Endothelial cell of umbilical vein (primary cell): ENCODE measurements around the gene CCDC85B. TPM values are rescaled to one million over a fixed set of nuclear protein-coding genes. Genes with fewer than 3 reads are reported as not detected.

Experiments used
- BruUV-seq: library from RNA; stranded (reverse); fragments of 400-500 nt; replicated peaks from 2 replicates; lab custom pipeline; 2021; lab: Mats Ljungman, UMichigan
- CTCF ChIA-PET: fragments of 300-600, 350-600 bp; sonication (Branson Sonifier 250); formaldehyde crosslinking; loops from one replicate; lab custom pipeline; 2021; ENCODE audit warnings: antibody characterized with exemption, inconsistent platforms; lab: Charles Lee
- POLR2A ChIA-PET: fragments of 300-600, 350-600 bp; sonication (Branson Sonifier 250); formaldehyde crosslinking; loops from one replicate; lab custom pipeline; 2021; ENCODE audit warnings: antibody characterized with exemption, inconsistent platforms; lab: Charles Lee
- DNase-seq: peaks from one replicate; pipeline ENCODE4 v3.0.0-alpha.2; 2011; ENCODE audit warnings: low read depth, low spot score
- FAIRE-seq: peaks from 2 replicates; lab custom pipeline; 2011; peaks lifted over from hg19 to GRCh38; lab: Jason Lieb, UNC
- H2AFZ ChIP-seq: 2 replicates; pipeline ENCODE4 v1.6.0; 2012; ENCODE audit warnings: low read depth, low read length, control low read depth, inconsistent platforms
- H3K27ac ChIP-seq: 2 replicates; pipeline ENCODE4 v1.5.1; 2011; ENCODE audit warnings: low read depth, mild to moderate bottlenecking, control low read depth, low read length, moderate library complexity; ENCODE audit not compliant: insufficient read depth
- H3K27me3 ChIP-seq, 2 experiments: 2 replicates each; pipeline versions ENCODE4 v1.6.0 to v1.6.1; 2011; ENCODE audit warnings: low read length in 2 of 2, mixed read lengths in 1 of 2; ENCODE audit not compliant: control insufficient read depth in 2 of 2, insufficient read depth in 2 of 2
- H3K36me3 ChIP-seq, 2 experiments: 2 replicates in 1 of 2; 3 replicates in 1 of 2; pipeline ENCODE4 v1.5.1; 2011; ENCODE audit warnings: low read length in 2 of 2, mild to moderate bottlenecking in 1 of 2, moderate library complexity in 1 of 2; ENCODE audit not compliant: control insufficient read depth in 2 of 2, insufficient read depth in 2 of 2; ENCODE audit errors: extremely low read depth in 1 of 2
- H3K4me1 ChIP-seq: 3 replicates; pipeline ENCODE4 v1.5.1; 2011; ENCODE audit warnings: mild to moderate bottlenecking, low read length; ENCODE audit not compliant: control insufficient read depth, insufficient read depth; ENCODE audit errors: extremely low read depth
- H3K4me2 ChIP-seq: 2 replicates; pipeline ENCODE4 v1.6.1; 2011; ENCODE audit warnings: low read length, control low read depth, mixed read lengths; ENCODE audit not compliant: insufficient read depth
- H3K4me3 ChIP-seq, 3 experiments: fragments of 200-600 bp in 1 of 3; sonication (generic), shearing (Covaris generic) in 1 of 3; replicated peaks in 1 of 3; 2 replicates each; pipeline ENCODE4 v1.5.1; 2011 to 2016; ENCODE audit warnings: control low read depth in 3 of 3, low read length in 3 of 3, mild to moderate bottlenecking in 2 of 3, inconsistent platforms in 1 of 3, low read depth in 1 of 3, moderate library complexity in 1 of 3; ENCODE audit not compliant: insufficient read depth in 1 of 3
- H3K79me2 ChIP-seq: 2 replicates; pipeline ENCODE4 v1.6.0; 2012; ENCODE audit warnings: low read length, inconsistent platforms; ENCODE audit not compliant: control insufficient read depth, insufficient read depth
- H3K9ac ChIP-seq: replicated peaks from 2 replicates; pipeline ENCODE3; 2011; ENCODE audit warnings: low read length, control low read depth; ENCODE audit not compliant: insufficient read depth; ENCODE audit errors: extremely low read depth
- H3K9me1 ChIP-seq: replicated peaks from 3 replicates; pipeline ENCODE4 v1.6.0; 2011; ENCODE audit warnings: mild to moderate bottlenecking, low read length; ENCODE audit not compliant: control insufficient read depth, insufficient read depth; ENCODE audit errors: extremely low read depth
- H3K9me3 ChIP-seq: replicated peaks from 2 replicates; pipeline ENCODE4 v1.5.1; 2012; ENCODE audit warnings: low read length, inconsistent platforms; ENCODE audit not compliant: control insufficient read depth, insufficient read depth
- H4K20me1 ChIP-seq: replicated peaks from 2 replicates; pipeline ENCODE3; 2011; ENCODE audit warnings: mild to moderate bottlenecking, low read length; ENCODE audit not compliant: control insufficient read depth, insufficient read depth; ENCODE audit errors: extremely low read depth
- CTCF ChIP-seq, 2 donors: IDR thresholded peaks; 1 replicate in 1 of 2; 2 replicates in 1 of 2; pipeline ENCODE4 v1.5.1; 2011; ENCODE audit warnings: low read length in 2 of 2, mild to moderate bottlenecking in 2 of 2, moderate library complexity in 2 of 2, control low read depth in 1 of 2, inconsistent platforms in 1 of 2, low read depth in 1 of 2; ENCODE audit not compliant: insufficient read depth in 1 of 2; ENCODE audit errors: extremely low read depth in 1 of 2
- FOS ChIP-seq: IDR thresholded peaks from 2 replicates; pipeline ENCODE4 v1.6.1; 2011; ENCODE audit warnings: mild to moderate bottlenecking, low read length, moderate library complexity, borderline replicate concordance; ENCODE audit not compliant: insufficient read depth
- JUN ChIP-seq: IDR thresholded peaks from 2 replicates; pipeline ENCODE4 v1.6.1; 2011; ENCODE audit warnings: borderline replicate concordance, low read depth; ENCODE audit not compliant: insufficient read length, insufficient read depth
- MAX ChIP-seq: IDR thresholded peaks from 2 replicates; pipeline ENCODE4 v1.6.1; 2011; ENCODE audit not compliant: insufficient read depth, insufficient read length
- MYC ChIP-seq: IDR thresholded peaks from one replicate; pipeline ENCODE4 v1.6.1; 2011; ENCODE audit warnings: mild to moderate bottlenecking, low read depth, low read length
- POLR2AphosphoS5 ChIP-seq: IDR thresholded peaks from 2 replicates; pipeline ENCODE4 v1.6.1; 2012; ENCODE audit warnings: low read depth, mild to moderate bottlenecking, control low read depth, low read length, moderate library complexity; ENCODE audit not compliant: insufficient read depth
- dilution Hi-C: fragments of 300-500 bp; cut with MboI; formaldehyde crosslinking; loops from one replicate; pipeline ENCODE4 v1.15.0; 2019; ENCODE audit warnings: low sequenced_read_pairs; ENCODE audit not compliant: extremely low pct_ligation_motif_present
- intact Hi-C: fragments of 100-400 bp; cut with micrococcal nuclease; formaldehyde crosslinking; loops from one replicate; pipeline ENCODE4 v1.10.0; 2022
- polyA plus RNA-seq, 4 experiments: library from polyadenylated mRNA; depleted of rRNA in 3 of 4; stranded (reverse) in 3 of 4; unstranded in 1 of 4; fragments of >200 nt; gene quantifications; 2 replicates each; pipeline versions ENCODE4 v1.2.1 to v1.2.3, GENCODE V29; 2011 to 2012; ENCODE audit warnings: missing spikeins in 1 of 4
- total RNA-seq: library from RNA; stranded (reverse); gene quantifications from 2 replicates; pipeline ENCODE4 v1.2.3, GENCODE V29; 2021

CCDC85B gene
- total and polyA plus RNA-seq, 2 donors (not counting 3 experiments of a cell fraction or from before 2014, with no cell fraction given): 105 to 107 TPM

GRCh38 chr11:65925397-65925796, 34.9 kb downstream of the CCDC85B start:
- Histone ChIP-seq H3K4me2 (no peak overlapping the region), H3K79me2 (peaks cover 5% of the 10 kb centered on the region), H3K9me3 (no peaks in the 10 kb centered on the region), H3K4me3 (no peak overlapping the region), H3K27ac (no peak overlapping the region), H3K4me1 (peaks cover 5% of the 10 kb centered on the region), H4K20me1 (no peaks in the 10 kb centered on the region), H2AFZ (no peak overlapping the region), H3K36me3 (peaks cover 6 to 11% of the 10 kb centered on the region in 2 experiments), H3K9me1 (no peaks in the 10 kb centered on the region), H3K9ac (no peak overlapping the region), H3K27me3 (no peaks in the 10 kb centered on the region)
- FAIRE-seq (no peak), DNase-seq (no peak)
- ChIA-PET POLR2A (no interaction called here), CTCF (interaction anchor here (1.0 kb wide), 1 partner anchor 41 kb away, joined by 3 read pairs; no protein-coding TSS in a partner anchor)
- TF ChIP-seq FOS: no peak
- TF ChIP-seq JUN: no peak
- TF ChIP-seq POLR2AphosphoS5: no peak
- no peak for TF ChIP-seq MAX
- dilution Hi-C loops: no loop called here
- no TSS peak for BruUV-seq
- intact Hi-C loops: no loop called here

GRCh38 chr11:65927904-65928397, 37.5 kb downstream of the CCDC85B start:
- no peak overlapping the region for H3K27ac ChIP-seq
- ChIA-PET CTCF (interaction anchor here (0.8 to 1.0 kb wide), 2 partner anchors 13 to 43 kb away, joined by 3 read pairs; no protein-coding TSS in a partner anchor), POLR2A (no interaction called here)
- no peaks in the 10 kb centered on the region for H3K79me2 ChIP-seq
- BruUV-seq: no TSS peak
- no peaks in the 10 kb centered on the region for H3K9me3 ChIP-seq
- intact Hi-C loops: no loop called here
- H3K4me1 ChIP-seq: no peaks in the 10 kb centered on the region
- no peaks in the 10 kb centered on the region for H3K9me1 ChIP-seq
- TF ChIP-seq CTCF (IDR thresholded peaks at IDR 0.05; ENCODE audit: extremely low read depth in 1 of 2, insufficient read depth in 1 of 2, low read depth in 1 of 2, low read length in 2 of 2) (no peak), MYC (no peak), MAX (no peak), JUN (no peak), FOS (no peak)
- no peak for FAIRE-seq
- H3K27me3 ChIP-seq: no peaks in the 10 kb centered on the region
- no peak overlapping the region for H3K4me2 ChIP-seq
- dilution Hi-C loops: no loop called here
- no peak overlapping the region for H3K4me3 ChIP-seq
- H3K9ac ChIP-seq: no peak overlapping the region
- DNase-seq: no peak
- H4K20me1 ChIP-seq: no peaks in the 10 kb centered on the region
- no peak overlapping the region for H2AFZ ChIP-seq
- H3K36me3 ChIP-seq: peaks cover 0 to 3% of the 10 kb centered on the region in 2 experiments
